GM12864 (cell line): ENCODE measurements around the gene DEPDC1B.

Experiments
- DNase-seq: peaks from one replicate; pipeline ENCODE4 v3.0.0-alpha.2; 2011; ENCODE audit warnings: low read depth
- H3K4me3 ChIP-seq: 2 replicates; pipeline ENCODE4 v1.5.1; 2011; ENCODE audit warnings: mild to moderate bottlenecking, low read depth, low read length, control low read depth
- TF ChIP-seq, protein P1 (sequence below): IDR thresholded peaks from 2 replicates; pipeline ENCODE4 v1.5.1; 2011; ENCODE audit warnings: low read depth, mild to moderate bottlenecking, moderate library complexity, low read length, control low read depth, inconsistent platforms; ENCODE audit errors: missing control alignments

Gene DEPDC1B

DNA sequence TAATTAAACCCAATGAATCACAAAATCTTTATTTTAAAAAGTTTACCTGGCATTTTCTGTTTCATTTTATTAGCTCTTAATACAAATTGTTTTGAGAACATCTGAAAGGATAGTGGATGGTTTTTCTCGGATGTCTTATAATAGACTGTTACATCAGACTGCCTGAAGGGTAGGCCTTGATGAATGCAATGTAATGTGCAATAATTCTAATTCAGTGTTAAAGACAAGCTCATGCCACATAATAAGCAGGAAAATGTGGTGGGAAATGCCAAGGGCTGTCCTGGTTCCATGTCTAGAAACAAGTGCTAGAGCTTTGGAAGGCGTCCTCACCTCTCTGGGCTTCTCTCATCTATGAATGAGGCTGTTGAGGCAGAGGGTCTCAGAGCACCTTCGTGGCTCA lies 148.1 kb downstream of the DEPDC1B start:
- no peak for DNase-seq
- no peak overlapping the region for H3K4me3 ChIP-seq
- TF ChIP-seq, protein P1, sequence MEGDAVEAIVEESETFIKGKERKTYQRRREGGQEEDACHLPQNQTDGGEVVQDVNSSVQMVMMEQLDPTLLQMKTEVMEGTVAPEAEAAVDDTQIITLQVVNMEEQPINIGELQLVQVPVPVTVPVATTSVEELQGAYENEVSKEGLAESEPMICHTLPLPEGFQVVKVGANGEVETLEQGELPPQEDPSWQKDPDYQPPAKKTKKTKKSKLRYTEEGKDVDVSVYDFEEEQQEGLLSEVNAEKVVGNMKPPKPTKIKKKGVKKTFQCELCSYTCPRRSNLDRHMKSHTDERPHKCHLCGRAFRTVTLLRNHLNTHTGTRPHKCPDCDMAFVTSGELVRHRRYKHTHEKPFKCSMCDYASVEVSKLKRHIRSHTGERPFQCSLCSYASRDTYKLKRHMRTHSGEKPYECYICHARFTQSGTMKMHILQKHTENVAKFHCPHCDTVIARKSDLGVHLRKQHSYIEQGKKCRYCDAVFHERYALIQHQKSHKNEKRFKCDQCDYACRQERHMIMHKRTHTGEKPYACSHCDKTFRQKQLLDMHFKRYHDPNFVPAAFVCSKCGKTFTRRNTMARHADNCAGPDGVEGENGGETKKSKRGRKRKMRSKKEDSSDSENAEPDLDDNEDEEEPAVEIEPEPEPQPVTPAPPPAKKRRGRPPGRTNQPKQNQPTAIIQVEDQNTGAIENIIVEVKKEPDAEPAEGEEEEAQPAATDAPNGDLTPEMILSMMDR: no peak

DNA sequence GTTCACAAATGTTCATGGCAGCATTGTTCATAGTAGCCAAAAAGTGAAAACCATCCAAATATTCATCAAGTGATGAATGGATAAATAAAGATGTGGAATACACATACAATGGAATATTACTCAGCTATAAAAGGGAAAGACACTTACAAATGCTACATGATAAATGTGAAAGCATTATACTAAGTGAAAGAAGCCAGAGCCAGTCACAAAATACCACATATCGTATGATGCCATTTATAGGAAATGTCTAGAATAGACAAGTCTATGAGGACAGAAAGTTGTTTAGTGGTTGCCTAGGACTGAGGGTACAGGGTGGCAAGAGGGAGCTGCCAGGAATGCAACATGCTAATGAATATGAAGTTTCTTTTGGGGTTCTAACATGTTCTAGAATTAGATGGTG lies 148.7 kb downstream of the DEPDC1B start:
- no peak overlapping the region for H3K4me3 ChIP-seq
- TF ChIP-seq, protein P1: no peak

DNA sequence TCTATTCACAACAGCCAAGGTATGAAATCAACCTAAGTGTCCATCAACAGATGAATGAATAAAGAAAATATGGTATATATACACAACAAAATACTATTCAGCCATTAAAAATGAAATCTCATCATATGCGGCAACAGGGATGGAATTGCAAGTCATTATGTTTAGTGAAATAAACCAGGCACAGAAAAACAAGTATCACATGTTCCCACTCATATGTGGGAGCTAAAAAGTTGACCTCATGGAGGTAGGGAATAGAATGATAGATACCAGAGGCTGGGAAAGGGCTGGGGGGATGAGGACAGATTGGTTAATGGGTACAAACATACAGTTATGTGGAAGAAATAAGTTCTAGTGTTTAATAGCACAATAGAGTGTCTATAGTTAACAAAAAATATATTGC lies 149.7 kb downstream of the DEPDC1B start:
- no peak for DNase-seq
- no peak overlapping the region for H3K4me3 ChIP-seq
- TF ChIP-seq, protein P1: no peak

More for the DNA sequence above, 148.7 kb downstream of the DEPDC1B start:
- no peak for DNase-seq

DNA sequence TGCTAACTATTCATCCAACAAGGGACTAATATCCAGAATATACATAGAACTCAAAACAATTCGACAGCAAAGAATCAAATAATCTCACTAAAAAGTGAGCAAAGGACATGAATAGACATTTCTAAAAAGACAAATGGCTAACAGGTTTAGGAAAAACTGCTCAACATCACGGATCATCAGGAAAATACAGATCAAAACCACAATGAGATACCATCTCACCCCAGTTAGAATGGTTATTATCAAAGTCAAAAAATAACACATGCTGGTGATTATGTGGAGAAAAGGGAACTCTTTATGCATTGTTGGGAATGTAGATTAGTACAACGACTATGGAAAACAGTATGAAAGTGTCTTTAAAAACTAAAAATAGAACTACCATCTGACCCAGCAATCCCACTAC lies 150.1 kb downstream of the DEPDC1B start:
- H3K4me3 ChIP-seq: no peak overlapping the region
- no peak for DNase-seq
- TF ChIP-seq, protein P1: no peak
